H1 (cell line): ENCODE data around the gene IGF1. TPM values are rescaled to one million over a fixed set of nuclear protein-coding genes. Genes with fewer than 3 reads are reported as not detected.

Experiments used
- CTCF ChIA-PET: fragments of 300-600 bp; sonication (Branson Sonifier 250); formaldehyde crosslinking; loops from one replicate; lab custom pipeline; 2021; ENCODE audit not compliant: partially characterized antibody; lab: Charles Lee
- POLR2A ChIA-PET: fragments of 300-600 bp; sonication (Branson Sonifier 250); formaldehyde crosslinking; loops from one replicate; lab custom pipeline; 2021; ENCODE audit warnings: inconsistent platforms; ENCODE audit not compliant: partially characterized antibody; lab: Charles Lee
- DNase-seq, 2 experiments: peaks; one replicate each; pipeline versions ENCODE4 v3.0.0 to v3.0.0-alpha.2; 2010 to 2022; ENCODE audit warnings: low spot score in 2 of 2, low read depth in 1 of 2, mixed read lengths in 1 of 2
- FAIRE-seq: peaks from 2 replicates; lab custom pipeline; 2011; peaks lifted over from hg19 to GRCh38; lab: Jason Lieb, UNC
- H2AFZ ChIP-seq: 2 replicates; pipeline ENCODE4 v1.8.1; 2012; ENCODE audit warnings: low read length, inconsistent platforms
- H2AK5ac ChIP-seq: 2 replicates; pipeline ENCODE4 v1.6.1; 2013; ENCODE audit warnings: low read depth, low read length
- H2BK120ac ChIP-seq: replicated peaks from 2 replicates; pipeline ENCODE3; 2013; ENCODE audit warnings: low read depth, low read length, inconsistent platforms
- H2BK12ac ChIP-seq: 2 replicates; pipeline ENCODE4 v1.6.1; 2013; ENCODE audit warnings: low read depth, low read length
- H2BK15ac ChIP-seq: 2 replicates; pipeline ENCODE4 v1.6.1; 2013; ENCODE audit warnings: low read length
- H2BK20ac ChIP-seq: 2 replicates; pipeline ENCODE4 v1.6.1; 2013; ENCODE audit warnings: low read length
- H2BK5ac ChIP-seq: 2 replicates; pipeline ENCODE4 v1.6.1; 2013; ENCODE audit warnings: low read depth, low read length
- H3K14ac ChIP-seq: 2 replicates; pipeline ENCODE4 v1.6.1; 2013; ENCODE audit warnings: inconsistent platforms; ENCODE audit not compliant: insufficient read length
- H3K18ac ChIP-seq: 2 replicates; pipeline ENCODE4 v1.6.1; 2013; ENCODE audit warnings: low read length; ENCODE audit errors: extremely low read depth
- H3K23ac ChIP-seq: 2 replicates; pipeline ENCODE4 v1.6.1; 2013; ENCODE audit warnings: inconsistent platforms; ENCODE audit not compliant: insufficient read length
- H3K23me2 ChIP-seq: 2 replicates; pipeline ENCODE4 v1.6.1; 2013; ENCODE audit warnings: low read depth, low read length
- H3K27ac ChIP-seq: 2 replicates; pipeline ENCODE4 v1.6.1; 2011; ENCODE audit warnings: low read depth, low read length, inconsistent platforms
- H3K27me3 ChIP-seq, 4 experiments: replicated peaks in 1 of 4; 1 replicate in 1 of 4; 2 replicates in 3 of 4; pipeline versions ENCODE4 v1.6.1 to v1.8.1; 2011 to 2013; ENCODE audit warnings: low read length in 3 of 4, mild to moderate bottlenecking in 3 of 4, inconsistent platforms in 2 of 4, mixed read lengths in 2 of 4, moderate library complexity in 1 of 4; ENCODE audit not compliant: control insufficient read depth in 3 of 4, insufficient read depth in 3 of 4; ENCODE audit errors: extremely low read depth in 1 of 4
- H3K36me3 ChIP-seq, 4 experiments: 2 replicates each; pipeline versions ENCODE4 v1.6.1 to v1.8.1; 2011 to 2013; ENCODE audit warnings: mild to moderate bottlenecking in 4 of 4, low read length in 3 of 4, moderate library complexity in 2 of 4, control low read depth in 1 of 4, inconsistent platforms in 1 of 4; ENCODE audit not compliant: insufficient read depth in 4 of 4, control insufficient read depth in 2 of 4
- H3K4ac ChIP-seq: replicated peaks from 2 replicates; pipeline ENCODE3; 2013; ENCODE audit warnings: low read length, low read depth, mixed read lengths, inconsistent platforms; ENCODE audit not compliant: insufficient read length
- H3K4me1 ChIP-seq, 4 experiments: replicated peaks in 1 of 4; 1 replicate in 1 of 4; 2 replicates in 3 of 4; pipeline versions ENCODE4 v1.6.1 to v1.8.1; 2011 to 2013; ENCODE audit warnings: low read length in 3 of 4, inconsistent platforms in 2 of 4, mixed read lengths in 1 of 4; ENCODE audit not compliant: insufficient read depth in 4 of 4, control insufficient read depth in 3 of 4
- H3K4me2 ChIP-seq, 2 experiments: 2 replicates each; pipeline versions ENCODE4 v1.6.1 to v1.8.1; 2011 to 2013; ENCODE audit warnings: low read depth in 2 of 2, low read length in 2 of 2, control low read depth in 1 of 2, inconsistent platforms in 1 of 2, mild to moderate bottlenecking in 1 of 2; ENCODE audit not compliant: insufficient read depth in 1 of 2
- H3K4me3 ChIP-seq, 4 experiments: fragments of 200-600, 300-600 bp in 1 of 4; sonication (generic), shearing (Covaris generic), sonication (Bioruptor Twin) in 1 of 4; 2 replicates each; pipeline versions ENCODE4 v1.5.1 to v1.8.1; 2011 to 2016; ENCODE audit warnings: low read length in 4 of 4, low read depth in 3 of 4, control low read depth in 2 of 4, inconsistent platforms in 2 of 4, mild to moderate bottlenecking in 2 of 4, mixed read lengths in 1 of 4, moderate library complexity in 1 of 4; ENCODE audit not compliant: insufficient read depth in 2 of 4; ENCODE audit errors: extremely low read depth in 1 of 4
- H3K56ac ChIP-seq: replicated peaks from 2 replicates; pipeline ENCODE3; 2013; ENCODE audit warnings: low read depth, mild to moderate bottlenecking, mixed read lengths, low read length, inconsistent platforms; ENCODE audit not compliant: insufficient read length
- H3K79me1 ChIP-seq: 2 replicates; pipeline ENCODE4 v1.6.1; 2013; ENCODE audit warnings: low read depth, low read length, control low read depth
- H3K79me2 ChIP-seq, 2 experiments: 2 replicates each; pipeline versions ENCODE4 v1.6.1 to v1.8.1; 2012 to 2013; ENCODE audit warnings: low read length in 2 of 2, mild to moderate bottlenecking in 2 of 2, inconsistent platforms in 1 of 2; ENCODE audit not compliant: insufficient read depth in 2 of 2, control insufficient read depth in 1 of 2
- H3K9ac ChIP-seq, 4 experiments: replicated peaks in 1 of 4; 1 replicate in 1 of 4; 2 replicates in 3 of 4; pipeline versions ENCODE4 v1.6.1 to v1.8.1; 2011 to 2013; ENCODE audit warnings: low read depth in 3 of 4, low read length in 3 of 4, control low read depth in 2 of 4, mild to moderate bottlenecking in 2 of 4, moderate library complexity in 2 of 4, inconsistent platforms in 1 of 4; ENCODE audit errors: extremely low read depth in 1 of 4
- H3K9me3 ChIP-seq, 2 experiments: 2 replicates each; pipeline versions ENCODE4 v1.6.1 to v1.8.1; 2012 to 2013; ENCODE audit warnings: mild to moderate bottlenecking in 2 of 2, moderate library complexity in 2 of 2, control low read depth in 1 of 2, inconsistent platforms in 1 of 2, low read depth in 1 of 2, low read length in 1 of 2, mixed read lengths in 1 of 2; ENCODE audit not compliant: insufficient read depth in 2 of 2
- H4K20me1 ChIP-seq, 2 experiments: replicated peaks in 1 of 2; 2 replicates each; pipeline versions ENCODE3 to v1.8.1; 2011 to 2013; ENCODE audit warnings: inconsistent platforms in 2 of 2, low read length in 2 of 2, mild to moderate bottlenecking in 1 of 2; ENCODE audit not compliant: insufficient read depth in 2 of 2, control insufficient read depth in 1 of 2
- H4K5ac ChIP-seq: 2 replicates; pipeline ENCODE4 v1.6.1; 2013; ENCODE audit warnings: low read length, low read depth, mixed read lengths, inconsistent platforms; ENCODE audit not compliant: insufficient read length
- H4K8ac ChIP-seq: 2 replicates; pipeline ENCODE4 v1.8.0; 2013; ENCODE audit warnings: mild to moderate bottlenecking, moderate library complexity, low read length, inconsistent platforms; ENCODE audit not compliant: insufficient read depth; ENCODE audit errors: extremely low read depth
- H4K91ac ChIP-seq: replicated peaks from 2 replicates; pipeline ENCODE3; 2013; ENCODE audit warnings: low read length, mixed read lengths, inconsistent platforms; ENCODE audit not compliant: insufficient read length
- CHD2 ChIP-seq: IDR thresholded peaks from 2 replicates; pipeline ENCODE4 v1.6.1; 2012; ENCODE audit warnings: low read length, improper control_type of control experiment
- CTBP2 ChIP-seq: IDR thresholded peaks from 2 replicates; pipeline ENCODE4 v1.7.0; 2011; ENCODE audit warnings: borderline replicate concordance, mild to moderate bottlenecking, moderate library complexity, mixed read lengths, low read length; ENCODE audit not compliant: insufficient read depth, insufficient read length
- TBP ChIP-seq: IDR thresholded peaks from 2 replicates; pipeline ENCODE4 v1.6.1; 2011; ENCODE audit warnings: low read depth, low read length, improper control_type of control experiment
- TCF12 ChIP-seq: IDR thresholded peaks from 2 replicates; pipeline ENCODE4 v1.6.1; 2011; ENCODE audit warnings: low read depth, mild to moderate bottlenecking, low read length
- YY1 ChIP-seq: IDR thresholded peaks from 2 replicates; pipeline ENCODE4 v1.6.1; 2011; ENCODE audit warnings: low read depth, mild to moderate bottlenecking, low read length
- WGBS, 2 experiments: shearing (Covaris generic) in 1 of 2; methylation state at CpG; one replicate each; pipeline versions ENCODE4 v1.1.6 to v1.1.7; 2013 to 2015; ENCODE audit warnings: low lambda C conversion rate in 2 of 2, mixed read lengths in 2 of 2, inconsistent platforms in 1 of 2, low coverage in 1 of 2, missing lambda C conversion rate in 1 of 2; ENCODE audit not compliant: insufficient replicate concordance in 2 of 2, insufficient coverage in 1 of 2, insufficient read length in 1 of 2; ENCODE audit errors: extremely low coverage in 1 of 2, missing lambda C conversion rate in 1 of 2; 5-methylcytosine and 5-hydroxymethylcytosine counted together
- polyA plus RNA-seq, 7 experiments: library from polyadenylated mRNA; depleted of rRNA in 3 of 7; stranded (reverse) in 5 of 7; unstranded in 2 of 7; fragments of >200 nt in 5 of 7; fragments of 200-250 nt in 2 of 7; gene quantifications; 1 replicate in 5 of 7; 2 replicates in 1 of 7; 4 replicates in 1 of 7; pipeline versions ENCODE4 v1.2.1 to v1.2.3, GENCODE V29; 2011 to 2013; ENCODE audit warnings: missing spikeins in 2 of 7, mixed read lengths in 2 of 7
- total RNA-seq: library from RNA; stranded (reverse); fragmentation: NEBNext Ultra II Directional; extraction: Animal tissue kit (Norgen Biotek cat#: 25700); gene quantifications from 2 replicates; pipeline ENCODE4 v1.2.1, GENCODE V29; 2021
- TF ChIP-seq, protein P1 (sequence below), 3 experiments: IDR thresholded peaks; 1 replicate in 2 of 3; 2 replicates in 1 of 3; pipeline versions ENCODE4 v1.5.1 to v1.6.1; 2011; ENCODE audit warnings: low read length in 3 of 3, mild to moderate bottlenecking in 3 of 3, inconsistent platforms in 2 of 3, low read depth in 1 of 3, moderate library complexity in 1 of 3; ENCODE audit not compliant: insufficient read depth in 1 of 3; ENCODE audit errors: control extremely low read depth in 1 of 3

Gene IGF1
- total and polyA plus RNA-seq, 2 of the 8 experiments (the other 6 are each of a cell fraction or from before 2014, with no cell fraction given): not detected

DNA sequence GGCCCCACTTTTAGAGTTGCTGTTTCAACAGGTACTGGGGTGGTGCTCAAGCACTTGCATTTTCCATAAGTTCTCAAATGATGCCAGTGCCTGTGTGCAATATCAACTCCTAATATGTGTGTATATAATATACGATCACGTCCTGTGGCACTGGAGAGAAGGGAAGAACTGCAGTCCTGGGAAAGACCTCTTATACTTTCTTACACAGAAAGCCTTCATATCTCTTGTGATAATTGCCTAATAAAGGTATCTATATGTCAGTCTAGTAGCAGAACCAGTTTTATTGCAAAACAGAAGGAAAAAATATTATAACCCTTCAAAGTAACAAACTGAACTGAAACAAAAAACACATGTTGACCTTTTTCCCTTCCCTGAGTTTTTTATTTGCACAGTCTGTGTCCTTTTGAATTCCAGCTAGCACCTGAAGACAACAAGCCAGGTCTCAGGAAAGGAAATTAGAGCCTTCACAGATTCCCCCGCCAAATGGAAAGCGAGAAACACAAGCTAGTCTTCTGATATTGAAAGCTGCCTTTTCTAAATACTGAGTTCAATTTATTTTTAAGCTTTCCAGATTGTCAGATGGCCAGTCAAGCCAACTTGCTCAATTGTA, 44.4 kb downstream of the IGF1 start:
- Histone ChIP-seq H3K4me3 (no peak overlapping the region), H3K79me2 (no peaks in the 10 kb centered on the region), H3K4ac (no peak overlapping the region), H2AFZ (no peak overlapping the region), H3K4me1 (no peaks in the 10 kb centered on the region), H4K8ac (no peak overlapping the region), H3K14ac (no peak overlapping the region), H4K20me1 (no peaks in the 10 kb centered on the region), H3K18ac (no peak overlapping the region), H3K36me3 (no peaks in the 10 kb centered on the region), H3K56ac (no peak overlapping the region)
- 92% methylated on average over 4 of the region's 4 CpGs; no CpG with 5 or more reads in 1 of the 2 experiments for WGBS, 2 experiments
- POLR2A ChIA-PET: no interaction called here
- TF ChIP-seq TCF12: no peak
- no peak for TF ChIP-seq TBP
- TF ChIP-seq, protein P1, sequence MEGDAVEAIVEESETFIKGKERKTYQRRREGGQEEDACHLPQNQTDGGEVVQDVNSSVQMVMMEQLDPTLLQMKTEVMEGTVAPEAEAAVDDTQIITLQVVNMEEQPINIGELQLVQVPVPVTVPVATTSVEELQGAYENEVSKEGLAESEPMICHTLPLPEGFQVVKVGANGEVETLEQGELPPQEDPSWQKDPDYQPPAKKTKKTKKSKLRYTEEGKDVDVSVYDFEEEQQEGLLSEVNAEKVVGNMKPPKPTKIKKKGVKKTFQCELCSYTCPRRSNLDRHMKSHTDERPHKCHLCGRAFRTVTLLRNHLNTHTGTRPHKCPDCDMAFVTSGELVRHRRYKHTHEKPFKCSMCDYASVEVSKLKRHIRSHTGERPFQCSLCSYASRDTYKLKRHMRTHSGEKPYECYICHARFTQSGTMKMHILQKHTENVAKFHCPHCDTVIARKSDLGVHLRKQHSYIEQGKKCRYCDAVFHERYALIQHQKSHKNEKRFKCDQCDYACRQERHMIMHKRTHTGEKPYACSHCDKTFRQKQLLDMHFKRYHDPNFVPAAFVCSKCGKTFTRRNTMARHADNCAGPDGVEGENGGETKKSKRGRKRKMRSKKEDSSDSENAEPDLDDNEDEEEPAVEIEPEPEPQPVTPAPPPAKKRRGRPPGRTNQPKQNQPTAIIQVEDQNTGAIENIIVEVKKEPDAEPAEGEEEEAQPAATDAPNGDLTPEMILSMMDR (IDR thresholded peaks at IDR 0.05; ENCODE audit: control extremely low read depth in 1 of 3, insufficient read depth in 1 of 3, low read depth in 1 of 3, low read length in 3 of 3): no peak
- no peak for TF ChIP-seq CTBP2
- no peak for TF ChIP-seq CHD2
- TF ChIP-seq YY1: no peak
- TF ChIP-seq, all 59 proteins: peak for 0
- H2BK20ac ChIP-seq: no peak overlapping the region
- DNase-seq (no peak), FAIRE-seq (no peak)
- no peak overlapping the region for H2BK15ac ChIP-seq
- H3K23me2 ChIP-seq: no peaks in the 10 kb centered on the region
- no peak overlapping the region for H2BK12ac ChIP-seq
- H3K4me2 ChIP-seq: no peak overlapping the region
- no peaks in the 10 kb centered on the region for H3K27me3 ChIP-seq
- no peak overlapping the region for H2BK120ac ChIP-seq
- no peaks in the 10 kb centered on the region; the same call in 1 of the 2 replicates for H3K79me1 ChIP-seq
- H3K9me3 ChIP-seq: no peaks in the 10 kb centered on the region
- no peak overlapping the region for H2AK5ac ChIP-seq
- CTCF ChIA-PET: interaction anchor here (0.6 kb wide), 1 partner anchor 848 kb away, joined by 5 read pairs; no protein-coding TSS in a partner anchor
- no peak overlapping the region for H3K23ac ChIP-seq
- no peak overlapping the region for H2BK5ac ChIP-seq
- no peak overlapping the region for H3K27ac ChIP-seq
- H3K9ac ChIP-seq: no peak overlapping the region
- H4K5ac ChIP-seq: no peak overlapping the region
- no peak overlapping the region for H4K91ac ChIP-seq
